HG02943 (cell line): Measurements from ENCODE around the gene AFF1.

ENCODE experiments used
- ATAC-seq: cut with Tn5 transposase; IDR thresholded peaks from one replicate; pipeline ENCODE4 v1.9.1; 2021; ENCODE audit warnings: mild to moderate bottlenecking, low read depth, moderate library complexity; ENCODE audit not compliant: unreplicated experiment

Gene AFF1

DNA sequence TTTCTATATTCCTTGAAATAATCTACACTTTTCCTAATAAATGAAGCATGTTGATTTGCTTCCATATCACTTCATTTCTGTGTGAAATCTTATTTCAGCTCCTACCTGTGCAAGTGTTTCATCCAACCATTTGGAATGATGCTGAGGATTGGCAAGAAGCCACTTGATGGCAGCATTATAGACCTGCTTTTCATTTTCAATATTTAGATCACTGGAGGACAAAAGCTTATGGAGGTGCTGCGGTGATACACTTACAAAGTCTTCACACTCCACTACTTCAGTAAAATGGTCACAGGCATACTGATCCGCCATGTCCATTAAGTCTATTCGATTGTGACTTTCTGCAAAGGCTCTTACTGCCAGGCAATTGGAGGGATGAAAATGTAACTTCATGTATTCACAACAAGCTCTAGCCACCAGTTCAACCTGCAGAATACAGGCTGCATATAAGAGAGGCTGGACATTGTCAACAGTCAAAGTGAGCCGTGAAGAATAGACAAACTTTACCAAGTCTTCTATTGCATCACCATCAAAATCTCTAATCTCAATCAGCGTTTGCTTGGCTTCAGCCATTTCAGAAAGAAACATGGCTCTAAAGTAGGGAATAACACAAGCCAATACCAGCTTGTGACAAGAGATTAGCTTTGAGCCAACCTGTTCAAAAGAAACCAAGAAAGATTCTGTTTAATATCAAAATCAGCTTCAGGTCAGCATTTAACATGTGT is 250.5 kb downstream of the AFF1 start:
- no peak for ATAC-seq

DNA sequence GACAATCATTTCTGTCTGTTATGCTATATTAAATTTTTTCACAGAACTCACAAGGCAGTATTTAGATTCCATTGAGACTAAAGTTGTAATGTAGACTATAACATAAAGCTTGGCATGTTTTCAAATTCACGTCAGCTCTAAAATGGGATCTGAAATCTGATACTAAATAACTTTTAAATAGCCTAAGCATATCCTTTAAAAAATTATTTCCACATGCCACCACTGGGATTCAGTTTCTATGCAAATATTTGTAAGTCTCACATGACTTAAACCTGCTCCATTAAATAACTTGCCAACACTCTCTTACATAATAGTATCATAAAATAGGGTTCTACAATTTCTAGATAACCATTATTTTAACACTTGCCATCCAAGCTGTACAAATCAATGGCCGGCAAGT is 253.2 kb downstream of the AFF1 start:
- no peak for ATAC-seq

DNA sequence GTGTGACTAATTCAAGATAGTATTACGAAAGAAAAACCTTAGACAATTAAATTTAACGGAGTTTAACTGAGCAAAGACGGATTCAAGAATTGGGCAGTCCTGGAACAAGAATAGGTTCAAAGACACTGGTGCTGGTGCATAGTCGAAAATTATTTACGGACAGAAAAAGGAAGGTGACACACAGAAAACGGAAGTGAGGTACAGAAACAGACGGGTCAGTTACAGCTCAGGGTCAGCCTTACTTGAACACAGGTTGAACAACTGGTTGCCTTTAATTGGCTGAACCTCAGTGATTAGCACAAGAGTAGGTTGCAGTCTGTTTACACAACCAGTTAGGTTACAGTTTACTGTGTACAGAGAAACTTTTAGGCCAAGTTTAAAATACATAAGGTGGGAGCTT is 254.1 kb downstream of the AFF1 start:
- no peak for ATAC-seq
